Esophagus (tissue), 2 donors: ENCODE measurements around the gene LDLRAD4. TPM values are rescaled to one million over a fixed set of nuclear protein-coding genes. Genes with fewer than 3 reads are reported as not detected.
"Not testable (repeated sequence)": the region's sequence is repeated elsewhere in the genome, so short reads cannot be mapped to it uniquely, and the experiment has no call there.

Experiments
- H3K27ac ChIP-seq, 2 donors: one replicate each; pipeline ENCODE4 v1.5.1; 2013; ENCODE audit warnings: low read depth in 2 of 2, mild to moderate bottlenecking in 2 of 2, inconsistent platforms in 1 of 2, low read length in 1 of 2, moderate library complexity in 1 of 2
- H3K27me3 ChIP-seq, 2 donors: one replicate each; pipeline ENCODE4 v1.6.1; 2013; ENCODE audit warnings: low read length in 2 of 2, control low read depth in 1 of 2, mild to moderate bottlenecking in 1 of 2; ENCODE audit not compliant: insufficient read depth in 2 of 2, control insufficient read depth in 1 of 2
- H3K36me3 ChIP-seq, 2 donors: one replicate each; pipeline ENCODE4 v1.6.1; 2013; ENCODE audit warnings: low read length in 1 of 2; ENCODE audit not compliant: control insufficient read depth in 2 of 2, insufficient read depth in 2 of 2
- H3K4me1 ChIP-seq, 2 donors: one replicate each; pipeline ENCODE4 v1.6.1; 2013; ENCODE audit warnings: low read length in 1 of 2; ENCODE audit not compliant: control insufficient read depth in 2 of 2, insufficient read depth in 2 of 2
- H3K4me3 ChIP-seq, 2 donors: one replicate each; pipeline ENCODE4 v1.5.1; 2013; ENCODE audit warnings: low read length in 2 of 2, mild to moderate bottlenecking in 2 of 2, low read depth in 1 of 2, moderate library complexity in 1 of 2
- H3K9me3 ChIP-seq, 2 donors: one replicate each; pipeline ENCODE4 v1.6.1; 2013; ENCODE audit warnings: mild to moderate bottlenecking in 2 of 2, low read depth in 1 of 2, low read length in 1 of 2, moderate library complexity in 1 of 2; ENCODE audit not compliant: control insufficient read depth in 2 of 2, insufficient read depth in 1 of 2
- WGBS, 2 donors: extraction: QIAGEN DNeasy Blood & Tissue Kit; methylation state at CpG; one replicate each; pipeline ENCODE4 v1.1.7; 2013; 5-methylcytosine and 5-hydroxymethylcytosine counted together
- polyA plus RNA-seq, 2 donors: library from polyadenylated mRNA; stranded (reverse); fragments of 200-250 nt; gene quantifications; one replicate each; pipeline ENCODE4 v1.2.3, GENCODE V29; 2013
- donor health status: healthy with polysubstance abuse.
- donor health status: Bipolar disorder and iron deficiency.

Gene LDLRAD4
- polyA plus RNA-seq, 2 donors, result 0.79 to 0.99 TPM

GRCh38 chr18:13471198-13471845 lies 252.8 kb downstream of the LDLRAD4 start:
- Histone ChIP-seq H3K4me1 (peaks cover 2 to 4% of the 10 kb centered on the region in 2 donors), H3K27me3 (no peaks in the 10 kb centered on the region), H3K9me3 (no peaks in the 10 kb centered on the region), H3K27ac (no peak overlapping the region), H3K4me3 (no peak overlapping the region), H3K36me3 (no peaks in the 10 kb centered on the region)
- 84 to 85% methylated on average over 17 of the region's 17 CpGs for WGBS, 2 donors

GRCh38 chr18:13471971-13472628 lies 253.5 kb downstream of the LDLRAD4 start:
- 65 to 69% methylated on average over 17 of the region's 17 CpGs for WGBS, 2 donors
- Histone ChIP-seq H3K27me3 (no peaks in the 10 kb centered on the region), H3K36me3 (no peaks in the 10 kb centered on the region), H3K9me3 (no peaks in the 10 kb centered on the region), H3K4me1 (peaks cover 2 to 4% of the 10 kb centered on the region in 2 donors), H3K4me3 (no peak overlapping the region), H3K27ac (no peak overlapping the region)

GRCh38 chr18:13473751-13474150 lies 255.2 kb downstream of the LDLRAD4 start:
- Histone ChIP-seq H3K27ac (no peak overlapping the region), H3K27me3 (no peaks in the 10 kb centered on the region), H3K36me3 (no peaks in the 10 kb centered on the region), H3K9me3 (no peaks in the 10 kb centered on the region), H3K4me3 (no peak overlapping the region), H3K4me1 (peaks cover 2 to 4% of the 10 kb centered on the region in 2 donors)
- WGBS, 2 donors, result 93 to 95% methylated on average over 6 of the region's 6 CpGs

- no peak overlapping the region for H3K27ac ChIP-seq
- no peaks in the 10 kb centered on the region for H3K27me3 ChIP-seq
- H3K4me1 ChIP-seq, result peaks cover 2 to 4% of the 10 kb centered on the region in 2 donors
- no peaks in the 10 kb centered on the region for H3K9me3 ChIP-seq
- no peaks in the 10 kb centered on the region for H3K36me3 ChIP-seq
- 92 to 96% methylated on average over 3 of the region's 3 CpGs for WGBS, 2 donors
- no peak overlapping the region for H3K4me3 ChIP-seq
Observed at GRCh38 chr18:13474336-13474735, 255.8 kb downstream of the LDLRAD4 start.

GRCh38 chr18:13474907-13475545 lies 256.5 kb downstream of the LDLRAD4 start:
- H3K27ac ChIP-seq, result no peak overlapping the region
- H3K36me3 ChIP-seq, result no peaks in the 10 kb centered on the region

GRCh38 chr18:13476312-13476711 lies 257.8 kb downstream of the LDLRAD4 start:
- H3K4me1 ChIP-seq, H3K27ac ChIP-seq, H3K36me3 ChIP-seq, H3K9me3 ChIP-seq, H3K27me3 ChIP-seq, H3K4me3 ChIP-seq: not testable (repeated sequence)
- 96% methylated on average over 4 of the region's 4 CpGs for WGBS, 2 donors

More at GRCh38 chr18:13474907-13475545, 256.5 kb downstream of the LDLRAD4 start:
- Histone ChIP-seq H3K4me3 (no peak overlapping the region), H3K27me3 (no peaks in the 10 kb centered on the region), H3K9me3 (no peaks in the 10 kb centered on the region), H3K4me1 (peaks cover 2 to 4% of the 10 kb centered on the region in 2 donors)
- 77 to 79% methylated on average over 6 of the region's 6 CpGs for WGBS, 2 donors

- peaks cover 0 to 4% of the 10 kb centered on the region in 2 donors for H3K4me1 ChIP-seq
- WGBS, 2 donors, result 88 to 91% methylated on average over 6 of the region's 6 CpGs
- H3K36me3 ChIP-seq, result no peaks in the 10 kb centered on the region
- no peak overlapping the region for H3K4me3 ChIP-seq
- no peaks in the 10 kb centered on the region for H3K27me3 ChIP-seq
- H3K9me3 ChIP-seq, result no peaks in the 10 kb centered on the region
- no peak overlapping the region for H3K27ac ChIP-seq
Observed at GRCh38 chr18:13477147-13477683, 258.7 kb downstream of the LDLRAD4 start.

GRCh38 chr18:13480571-13481255 lies 262.2 kb downstream of the LDLRAD4 start:
- Histone ChIP-seq H3K36me3 (peaks cover 0 to 2% of the 10 kb centered on the region in 2 donors), H3K27ac (no peak overlapping the region), H3K4me1 (peaks cover 0 to 2% of the 10 kb centered on the region in 2 donors), H3K4me3 (no peak overlapping the region), H3K27me3 (no peaks in the 10 kb centered on the region), H3K9me3 (no peaks in the 10 kb centered on the region)
- WGBS, 2 donors, result 75 to 78% methylated on average over 11 of the region's 11 CpGs

- Histone ChIP-seq H3K4me1 (peaks cover 0 to 2% of the 10 kb centered on the region in 2 donors), H3K27me3 (no peaks in the 10 kb centered on the region), H3K27ac (no peak overlapping the region), H3K4me3 (no peak overlapping the region), H3K36me3 (peaks cover 0 to 2% of the 10 kb centered on the region in 2 donors), H3K9me3 (no peaks in the 10 kb centered on the region)
- 84% methylated on average over 11 of the region's 11 CpGs for WGBS, 2 donors
Observed at GRCh38 chr18:13481331-13481730, 262.8 kb downstream of the LDLRAD4 start.
